CD4-positive, alpha-beta T cell treated with Interleukin-6 at 100 ng/mL for 8 hours (primary cell): ENCODE measurements around the gene CCN5.

ENCODE experiments used
- DNase-seq: peaks from one replicate; pipeline ENCODE4 v3.0.0-alpha.2; 2020; ENCODE audit warnings: mixed read lengths, low spot score

The CCN5 gene

DNA sequence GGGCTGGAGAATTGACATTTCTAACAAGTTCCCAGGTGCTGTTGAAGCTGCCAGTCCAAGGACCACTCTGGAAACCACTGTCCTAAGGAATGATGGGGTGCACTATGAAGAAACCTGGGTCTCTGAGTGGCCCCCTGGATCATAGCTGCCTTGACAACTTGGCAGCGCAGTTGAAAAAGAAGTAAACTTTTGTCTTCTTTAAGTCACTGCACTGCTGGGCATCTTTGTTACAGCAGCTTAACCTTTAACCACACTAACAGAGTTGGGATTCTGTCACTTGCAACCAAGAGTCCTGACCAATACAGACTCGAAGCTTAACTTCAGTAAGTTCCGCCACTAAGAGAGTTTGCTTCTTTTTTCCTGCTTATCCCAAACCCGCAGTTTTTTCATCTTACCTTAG lies 21.9 kb downstream of the CCN5 start:
- no peak for DNase-seq

DNA sequence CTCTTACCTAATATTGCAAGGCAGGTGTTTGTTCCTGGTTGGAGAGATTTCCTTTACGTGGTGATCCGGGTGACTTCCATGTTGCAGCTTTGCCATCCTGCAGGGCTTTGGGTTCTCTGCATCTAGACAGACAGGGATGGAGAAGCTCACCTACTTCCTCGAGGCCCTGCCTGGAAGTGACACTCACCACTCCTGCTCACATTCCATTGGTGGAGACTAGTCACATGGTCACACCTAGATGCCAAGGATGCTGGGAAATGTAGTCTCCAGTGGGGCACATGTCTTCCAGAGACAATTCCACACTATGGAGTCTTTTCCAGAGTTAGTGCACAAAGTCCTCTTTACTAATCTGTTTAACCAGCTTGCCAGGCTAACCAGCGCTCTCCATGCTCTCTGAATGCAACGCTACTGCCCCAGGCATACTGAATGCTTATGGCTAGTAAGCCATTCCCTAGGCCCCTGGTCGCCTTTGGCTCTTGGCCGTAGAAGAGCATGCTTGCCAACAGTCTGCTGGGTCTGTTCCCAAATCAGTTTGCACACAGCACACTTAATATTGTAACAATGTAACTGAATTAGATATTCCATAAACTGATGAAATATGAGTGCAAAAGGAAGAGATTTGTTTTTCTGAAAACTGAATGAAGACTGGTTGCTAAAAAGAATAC lies 23.8 kb downstream of the CCN5 start:
- peak; percentile 41 for DNase-seq

DNA sequence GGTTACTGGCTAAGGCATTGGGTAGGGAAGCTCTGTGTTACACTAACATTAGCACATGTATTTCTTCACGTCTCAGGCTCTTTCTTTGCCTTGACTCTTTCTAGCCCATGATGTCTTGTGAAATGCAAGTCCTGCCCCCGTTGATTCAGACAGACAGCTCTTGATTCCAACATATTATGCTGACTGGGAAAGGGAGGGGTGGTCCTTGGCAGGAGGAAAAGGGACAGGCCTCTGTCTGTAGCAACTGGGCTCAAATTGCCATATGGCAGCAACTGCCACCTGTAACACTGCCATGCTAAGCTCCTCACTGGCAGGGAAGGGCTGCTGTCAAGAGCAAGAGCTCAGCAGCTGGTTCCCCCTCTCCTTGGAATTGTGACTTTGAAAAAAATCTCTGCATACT lies 24.8 kb downstream of the CCN5 start:
- DNase-seq = no peak

DNA sequence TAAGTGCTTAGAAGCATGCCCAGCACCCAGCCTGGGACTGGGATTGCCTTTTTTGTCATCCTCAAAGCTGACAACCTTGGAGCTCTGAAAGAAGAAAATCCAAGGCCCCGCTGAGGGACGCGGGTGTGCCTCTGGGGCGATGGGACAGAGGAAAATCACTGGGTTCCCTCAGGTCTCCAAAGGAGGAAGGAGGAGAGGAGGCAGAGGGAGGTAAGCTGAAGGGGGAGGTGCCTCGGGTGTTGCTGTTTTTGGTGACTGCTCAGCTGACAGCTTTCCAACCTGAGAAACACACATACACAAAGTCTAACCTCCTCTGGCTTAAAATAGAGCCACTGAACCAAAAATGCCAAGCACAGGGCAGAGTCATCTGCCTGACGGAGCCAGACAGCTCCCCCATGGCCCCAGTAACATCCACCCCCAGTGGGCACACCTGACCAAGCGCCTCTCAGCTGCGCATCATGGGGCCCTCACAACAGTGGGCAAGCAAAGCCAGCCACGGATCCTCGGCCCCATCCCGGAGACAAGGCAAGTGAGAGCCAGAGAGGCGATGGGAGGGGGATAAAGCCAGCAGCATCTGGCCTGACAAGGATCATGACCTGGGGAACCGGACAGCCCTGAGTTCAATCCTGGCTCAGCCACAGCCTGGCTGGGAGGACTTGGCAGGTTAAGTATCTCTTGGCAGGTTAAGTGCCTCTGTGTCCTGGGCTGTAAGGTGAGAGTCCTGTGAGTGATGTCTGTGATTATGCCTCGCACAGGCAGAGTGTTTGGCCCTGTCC lies 27.3 kb downstream of the CCN5 start:
- DNase-seq = no peak

DNA sequence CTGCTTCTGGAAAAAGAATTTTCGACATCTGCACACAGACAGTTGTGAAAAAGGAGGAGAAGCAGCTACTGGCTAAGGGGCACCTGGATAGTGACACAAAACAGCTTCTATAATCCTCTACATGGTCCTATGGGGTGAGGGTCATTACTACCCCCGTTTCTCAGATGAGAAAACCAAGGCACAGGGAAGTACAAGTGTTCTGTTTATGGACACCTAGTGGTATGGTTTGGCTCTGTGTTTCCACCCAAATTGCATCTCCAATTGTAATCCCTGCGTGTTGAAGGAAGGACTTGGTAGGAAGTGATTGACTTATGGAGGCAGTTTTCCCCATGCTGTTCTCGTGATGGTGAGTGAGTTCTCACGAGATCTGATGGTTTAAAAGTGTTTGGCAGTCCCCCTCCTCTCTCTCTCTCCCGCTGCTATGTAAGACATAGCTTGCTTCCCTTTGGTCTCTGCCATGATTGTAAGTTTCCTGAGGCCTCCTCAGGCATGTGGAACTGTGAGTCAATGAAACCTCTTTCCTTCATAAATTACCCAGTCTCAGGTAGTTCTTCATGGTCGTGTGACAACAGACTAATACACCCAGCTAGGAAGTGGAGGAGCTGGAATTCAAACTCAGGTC lies 28.0 kb downstream of the CCN5 start:
- no peak for DNase-seq

DNA sequence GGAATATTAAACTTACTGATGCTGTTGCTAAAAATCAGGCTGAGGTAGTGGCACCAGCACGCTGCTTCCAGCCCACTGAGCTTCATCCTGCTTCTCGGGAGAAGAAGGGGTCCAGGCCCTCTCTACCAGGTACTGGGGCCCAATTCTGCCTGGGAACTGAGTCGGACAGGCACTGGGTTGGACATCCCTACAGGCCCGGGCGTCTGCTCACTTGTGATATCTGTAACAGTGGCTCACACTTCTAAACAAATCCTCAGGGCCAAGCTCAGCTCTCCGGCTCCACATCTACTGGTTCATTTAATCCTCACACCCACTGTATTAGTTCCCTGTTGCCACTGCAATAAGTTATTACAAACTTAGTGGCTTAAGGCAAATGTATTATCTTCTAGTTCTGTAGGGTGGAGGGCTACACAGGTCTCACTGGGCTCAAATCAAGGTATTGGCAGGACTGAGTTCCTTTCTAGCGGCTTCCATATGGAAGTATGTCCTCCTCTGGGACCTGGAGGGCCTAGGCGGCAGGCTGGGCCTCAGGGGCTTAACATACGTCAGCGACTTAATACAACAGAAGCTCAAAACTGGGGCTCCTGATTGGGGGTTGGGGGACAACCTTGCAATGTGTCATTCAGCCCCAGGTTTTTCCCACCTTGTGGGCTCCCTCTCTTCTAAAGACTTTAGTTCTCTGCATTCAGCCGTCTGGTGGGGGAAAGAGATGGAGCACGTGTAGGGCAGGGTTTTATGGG lies 28.9 kb downstream of the CCN5 start:
- no peak for DNase-seq

DNA sequence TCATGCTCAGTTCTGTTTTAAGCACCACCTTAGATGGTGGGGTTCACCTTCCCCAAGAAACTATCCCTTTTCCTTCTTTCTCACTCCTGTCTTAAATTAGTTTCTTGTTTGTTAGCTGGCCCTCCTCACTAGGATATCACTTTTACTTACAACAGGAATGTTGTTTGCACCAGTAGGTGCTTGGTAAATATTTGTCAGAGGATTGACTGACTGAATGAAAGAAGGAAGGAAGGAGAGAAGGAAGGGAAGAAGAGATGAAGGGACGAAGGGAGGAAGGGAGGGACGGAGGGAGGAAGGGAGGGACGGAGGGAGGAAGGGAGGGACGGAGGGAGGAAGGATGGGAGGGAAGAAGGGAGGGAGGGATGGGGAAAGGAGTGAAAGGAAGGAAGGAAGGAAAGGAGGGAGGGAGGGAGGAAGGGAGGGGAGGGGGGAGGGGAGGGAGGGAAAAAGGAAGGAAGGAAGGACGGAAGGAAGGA lies 30.0 kb downstream of the CCN5 start:
- no peak for DNase-seq

DNA sequence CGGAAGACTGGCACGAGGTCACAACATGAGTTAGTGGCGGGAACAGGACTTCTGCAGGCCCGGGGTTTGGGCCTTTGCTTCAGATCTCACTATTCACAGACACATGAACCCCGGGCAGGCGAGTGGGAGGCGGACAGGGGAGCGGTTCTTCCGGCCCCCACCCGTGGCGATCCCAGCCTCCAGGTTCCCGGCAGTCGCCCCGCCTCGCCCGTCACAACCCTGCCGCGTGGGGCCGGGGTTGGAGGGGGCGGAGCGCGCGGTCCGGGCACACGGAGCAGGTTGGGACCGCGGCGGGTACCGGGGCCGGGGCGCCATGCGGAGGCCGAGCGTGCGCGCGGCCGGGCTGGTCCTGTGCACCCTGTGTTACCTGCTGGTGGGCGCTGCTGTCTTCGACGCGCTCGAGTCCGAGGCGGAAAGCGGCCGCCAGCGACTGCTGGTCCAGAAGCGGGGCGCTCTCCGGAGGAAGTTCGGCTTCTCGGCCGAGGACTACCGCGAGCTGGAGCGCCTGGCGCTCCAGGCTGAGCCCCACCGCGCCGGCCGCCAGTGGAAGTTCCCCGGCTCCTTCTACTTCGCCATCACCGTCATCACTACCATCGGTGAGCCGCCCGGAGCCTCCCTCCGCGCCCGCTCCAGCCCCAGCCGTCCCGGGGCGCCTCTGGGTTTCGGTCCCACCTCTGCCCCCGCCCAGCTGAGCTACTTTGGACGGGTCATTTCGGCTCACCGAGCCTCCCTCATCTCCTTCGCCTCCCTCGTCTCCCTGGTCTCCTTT lies 30.6 kb downstream of the CCN5 start, which contains the start of gene KCNK15:
KCNK15 (plus strand) TSS at position 268 of the 769 bp plus-strand sequence; CDS start at position 314, 46 bp downstream.
- peak; percentile 22 for DNase-seq

DNA sequence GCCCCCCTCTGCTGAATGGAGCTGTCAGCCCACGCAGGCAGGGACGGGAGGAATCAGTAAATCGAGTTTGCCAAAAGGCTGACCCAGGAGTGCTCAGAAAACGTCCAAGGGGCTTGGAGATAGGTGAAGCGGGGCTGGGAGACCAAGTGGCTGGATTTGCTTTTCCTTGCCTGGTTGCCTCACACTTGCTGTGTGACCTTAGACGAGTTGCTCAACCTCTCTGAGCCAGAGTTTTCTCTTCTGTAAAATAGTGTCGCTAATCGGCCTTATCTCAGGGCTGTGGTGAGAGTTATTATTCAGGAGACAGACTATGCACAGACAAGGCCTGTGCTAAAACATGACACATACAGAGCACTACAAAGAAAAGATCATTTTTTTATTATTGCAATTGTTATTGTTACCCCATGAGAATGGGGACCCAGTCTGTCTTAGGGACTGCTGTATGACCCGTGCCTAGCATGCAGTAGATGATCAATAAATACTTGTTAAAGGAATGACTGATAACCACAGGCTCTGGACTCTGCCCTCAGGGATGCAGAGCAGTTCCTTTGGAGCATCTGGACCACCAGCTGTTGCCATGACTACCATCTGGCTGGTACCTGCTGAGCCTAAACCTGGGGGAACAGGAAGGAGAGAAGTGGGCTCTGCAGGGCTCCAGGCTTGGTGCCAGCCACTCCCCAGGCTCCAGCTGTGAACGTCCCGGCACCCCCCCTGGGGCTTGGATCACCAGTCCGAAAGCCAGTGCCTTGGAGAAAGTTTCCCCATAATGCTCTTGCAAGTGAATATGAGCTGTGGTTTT lies 31.4 kb downstream of the CCN5 start:
- no peak for DNase-seq

DNA sequence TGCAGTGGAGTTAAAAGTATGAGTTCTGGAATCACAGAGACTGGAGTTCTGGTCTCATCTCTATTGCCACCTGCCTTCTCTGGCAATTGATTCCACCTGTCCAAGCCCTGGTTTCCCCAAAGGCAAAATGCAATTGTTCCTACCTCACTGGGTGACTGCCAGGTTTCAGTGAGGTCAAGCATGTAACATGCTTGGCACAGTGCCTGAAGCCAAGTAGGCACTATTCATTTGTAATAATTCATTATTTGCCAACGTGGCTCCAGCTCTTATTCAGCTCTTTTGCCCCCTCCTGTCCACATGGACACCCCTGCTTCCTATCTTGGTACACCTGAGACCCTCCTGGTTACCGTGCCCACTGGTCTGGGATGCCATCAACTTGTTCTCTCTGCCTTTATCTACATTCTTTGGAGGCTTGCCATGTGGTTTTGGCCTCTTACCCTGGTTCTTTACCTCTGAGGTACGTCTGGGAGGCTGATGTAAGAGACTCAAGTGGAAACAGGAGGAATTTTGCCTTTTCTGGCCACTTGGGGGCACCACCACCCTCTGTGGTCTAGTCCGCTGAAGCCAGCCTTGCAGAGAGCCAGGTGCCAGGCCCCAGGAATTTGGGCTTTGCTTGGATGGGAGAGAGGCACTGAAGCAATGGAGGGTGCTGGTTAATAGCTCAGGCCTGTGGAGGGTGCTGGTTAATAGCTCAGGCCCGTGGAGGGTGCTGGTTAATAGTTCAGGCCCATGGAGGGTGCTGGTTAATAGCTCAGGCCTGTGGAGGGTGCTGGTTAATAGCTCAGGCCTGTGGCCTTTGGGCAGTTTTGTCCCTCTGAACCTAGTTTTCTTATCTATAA lies 32.2 kb downstream of the CCN5 start:
- DNase-seq = peak; percentile 37

DNA sequence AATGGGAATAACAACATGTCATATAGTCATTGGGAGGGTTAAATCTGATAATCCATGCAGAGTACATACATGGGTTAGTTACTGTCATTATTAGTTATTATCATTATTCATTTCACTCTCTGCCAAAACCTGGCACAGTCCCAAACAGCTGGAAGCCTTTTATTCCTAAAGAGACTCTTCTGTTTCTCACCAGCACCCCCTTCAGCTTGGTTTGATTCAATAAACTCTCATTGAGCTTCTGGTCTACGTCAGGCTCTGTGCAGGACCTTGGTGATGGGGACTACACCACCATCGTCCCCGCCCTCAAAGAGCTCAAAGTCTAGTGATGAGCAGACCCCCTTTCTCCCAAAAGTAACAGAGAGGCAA lies 32.8 kb downstream of the CCN5 start:
- DNase-seq = no peak

DNA sequence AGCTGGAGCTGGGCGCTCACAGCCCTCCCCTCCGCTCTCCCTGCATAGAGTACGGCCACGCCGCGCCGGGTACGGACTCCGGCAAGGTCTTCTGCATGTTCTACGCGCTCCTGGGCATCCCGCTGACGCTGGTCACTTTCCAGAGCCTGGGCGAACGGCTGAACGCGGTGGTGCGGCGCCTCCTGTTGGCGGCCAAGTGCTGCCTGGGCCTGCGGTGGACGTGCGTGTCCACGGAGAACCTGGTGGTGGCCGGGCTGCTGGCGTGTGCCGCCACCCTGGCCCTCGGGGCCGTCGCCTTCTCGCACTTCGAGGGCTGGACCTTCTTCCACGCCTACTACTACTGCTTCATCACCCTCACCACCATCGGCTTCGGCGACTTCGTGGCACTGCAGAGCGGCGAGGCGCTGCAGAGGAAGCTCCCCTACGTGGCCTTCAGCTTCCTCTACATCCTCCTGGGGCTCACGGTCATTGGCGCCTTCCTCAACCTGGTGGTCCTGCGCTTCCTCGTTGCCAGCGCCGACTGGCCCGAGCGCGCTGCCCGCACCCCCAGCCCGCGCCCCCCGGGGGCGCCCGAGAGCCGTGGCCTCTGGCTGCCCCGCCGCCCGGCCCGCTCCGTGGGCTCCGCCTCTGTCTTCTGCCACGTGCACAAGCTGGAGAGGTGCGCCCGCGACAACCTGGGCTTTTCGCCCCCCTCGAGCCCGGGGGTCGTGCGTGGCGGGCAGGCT lies 35.1 kb downstream of the CCN5 start:
- no peak for DNase-seq

DNA sequence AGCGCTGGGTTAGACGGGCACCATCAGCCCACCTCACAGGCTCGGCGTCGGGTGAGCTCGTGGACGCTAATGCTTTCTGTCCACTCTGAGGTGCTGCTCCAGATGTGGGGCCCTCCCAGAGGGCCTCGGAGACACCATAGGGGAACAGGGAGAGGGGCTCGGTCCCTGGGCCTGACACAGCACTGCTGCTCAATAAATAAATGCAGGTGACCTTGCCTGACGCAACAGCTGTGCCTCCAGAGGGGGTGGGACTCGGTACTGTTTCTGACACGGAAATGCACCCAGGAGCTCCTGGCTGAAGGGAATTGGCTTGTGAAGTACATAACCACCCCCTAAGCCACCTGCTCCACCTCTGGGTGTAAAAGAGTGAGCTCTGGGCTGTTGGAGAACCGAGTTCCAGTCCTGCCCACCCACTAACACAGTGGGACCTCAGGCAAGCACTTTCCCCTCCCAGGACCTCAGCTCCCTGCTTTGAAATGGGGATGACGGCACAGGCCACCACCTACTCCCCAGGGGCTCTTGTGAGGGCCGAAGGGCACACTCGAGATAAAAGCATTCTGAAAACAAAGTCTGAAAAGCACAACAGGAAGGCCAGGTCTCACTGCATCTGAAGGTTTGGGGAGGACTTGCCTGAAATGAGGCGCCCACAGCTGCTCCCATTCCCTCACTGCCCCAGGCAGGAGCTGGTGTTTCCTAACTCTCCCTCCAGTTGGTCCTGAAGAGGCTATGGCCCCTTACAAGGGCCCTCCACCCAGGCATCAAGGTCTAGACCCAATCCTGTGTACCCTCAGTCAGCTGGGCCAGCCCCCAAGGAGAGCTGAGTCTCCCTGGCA lies 37.1 kb downstream of the CCN5 start:
- DNase-seq = no peak

DNA sequence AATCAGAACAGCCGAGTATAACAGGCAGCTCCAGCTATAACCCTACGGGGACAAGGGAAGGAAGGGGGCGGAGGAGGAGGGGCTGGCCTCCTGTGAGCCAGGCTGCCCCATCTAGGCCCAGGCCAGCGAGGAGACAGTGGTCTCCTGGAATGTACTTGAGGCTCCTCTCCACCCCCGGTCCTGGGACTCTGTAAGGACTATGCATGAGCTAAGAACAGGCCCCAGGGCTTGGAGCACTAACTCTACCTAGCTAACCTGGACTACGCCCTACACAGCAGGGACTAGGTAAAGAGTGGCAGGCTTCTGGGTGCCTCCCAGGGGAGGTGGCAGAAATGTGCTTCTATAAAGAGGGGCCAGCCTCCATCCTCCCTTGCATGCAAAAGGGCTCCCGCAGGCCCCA lies 39.4 kb downstream of the CCN5 start:
- no peak for DNase-seq

DNA sequence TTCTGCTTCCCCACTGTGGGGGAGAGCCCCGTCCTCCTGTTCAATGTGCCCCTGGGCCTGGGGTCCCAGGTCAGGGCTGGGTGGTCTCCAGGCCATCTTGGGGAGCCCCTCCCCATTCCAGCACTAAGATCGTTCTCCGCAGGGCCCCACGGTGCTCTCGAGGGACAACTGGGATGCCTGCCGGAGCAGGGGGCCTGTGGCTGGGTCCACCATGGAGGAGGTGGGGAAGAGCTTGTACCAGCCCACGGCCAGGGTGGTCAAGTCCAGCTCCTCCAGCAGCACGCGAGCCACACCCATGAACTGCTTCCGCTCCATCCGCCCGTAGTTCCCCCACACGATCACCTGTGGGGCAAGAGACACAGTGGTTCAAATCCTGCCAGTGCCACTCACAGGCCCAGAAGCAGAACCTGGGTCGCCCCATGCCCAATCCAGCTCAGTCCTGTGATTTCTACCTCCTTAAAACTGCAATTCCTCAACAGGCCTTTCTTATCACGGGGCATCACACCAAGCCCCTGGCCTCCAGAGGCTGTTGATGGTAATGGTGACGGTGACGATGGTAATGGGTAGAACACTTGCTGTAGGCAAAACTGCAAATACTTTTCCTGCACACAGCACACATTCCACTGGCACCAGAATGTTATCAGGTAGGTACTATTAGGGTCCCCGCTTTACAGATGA lies 41.0 kb downstream of the CCN5 start:
- DNase-seq = no peak

DNA sequence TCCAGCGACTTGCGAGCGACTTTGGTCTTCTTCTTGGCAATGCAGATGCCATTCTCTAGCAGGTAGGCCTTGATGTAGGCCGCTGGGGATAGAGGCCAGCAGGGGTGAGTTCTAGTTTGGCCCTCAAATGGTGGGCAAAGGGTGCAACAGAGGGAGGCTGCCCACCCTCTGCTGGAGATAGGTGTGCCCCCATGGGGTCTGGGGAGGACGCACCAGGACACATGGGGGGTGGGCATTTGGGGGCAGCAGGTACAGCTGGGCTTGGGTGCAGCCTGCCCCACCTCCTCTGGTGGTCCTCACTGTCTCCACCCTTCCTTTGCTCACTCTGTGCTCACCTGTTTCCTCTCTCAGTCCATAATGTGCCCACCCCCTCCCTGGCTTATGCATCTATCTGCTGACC lies 41.8 kb downstream of the CCN5 start:
- DNase-seq = no peak

DNA sequence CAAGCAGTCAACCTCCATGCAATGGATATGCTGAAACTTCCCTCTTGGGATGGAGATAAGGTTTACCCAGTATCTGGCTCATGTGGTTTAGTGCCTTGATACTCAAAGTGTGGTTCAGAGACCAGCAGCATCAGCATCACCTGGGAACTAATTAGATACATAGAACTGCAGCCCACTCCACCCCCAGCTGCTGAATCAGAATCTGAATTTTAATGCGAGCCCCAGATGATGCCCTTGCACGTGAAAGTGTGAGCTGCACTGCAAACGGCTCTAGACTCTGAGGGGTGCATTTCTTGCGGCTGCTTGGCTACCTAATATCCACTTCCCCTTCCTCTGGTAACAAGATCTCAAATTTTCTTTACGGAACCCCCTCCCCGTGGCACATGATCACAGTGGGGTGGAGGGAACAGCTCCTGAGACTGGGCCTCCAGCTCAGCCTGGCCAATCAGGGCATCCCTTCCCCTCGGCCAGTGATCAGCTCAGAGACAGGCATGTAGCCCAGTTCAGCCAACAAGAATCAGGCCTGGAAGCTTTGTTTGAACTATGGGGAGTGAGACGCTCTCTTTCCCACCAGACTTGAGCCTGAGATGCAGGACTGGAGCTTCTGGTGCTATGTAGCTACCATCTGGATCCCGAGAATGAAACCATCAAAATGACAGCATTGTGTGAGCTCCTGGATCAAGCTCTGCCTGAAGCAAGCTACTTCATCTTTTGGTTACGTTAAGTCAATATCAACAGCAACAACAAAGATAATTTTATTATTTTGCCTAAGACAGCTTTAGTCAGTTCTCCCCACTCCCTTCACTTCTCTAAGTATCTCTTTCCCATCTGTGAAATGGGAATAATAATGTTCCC lies 43.3 kb downstream of the CCN5 start:
- no peak for DNase-seq
